ENCODE measurements around the gene NOXA1.
A peak's percentile ranks its signal among the peaks of the same experiment; 100 is the strongest.

The NOXA1 gene

GRCh38 chr9:137387891-137388560, 35.2 kb upstream of the NOXA1 start:
- DNase-seq (ENCODE audit: low spot score) = no peak

- no peak for DNase-seq (ENCODE audit: low spot score)
These were observed 34.4 kb upstream of the NOXA1 start for GRCh38 chr9:137388589-137389427.

- no peak for DNase-seq (ENCODE audit: low spot score)
These were observed 33.8 kb upstream of the NOXA1 start for GRCh38 chr9:137389428-137389746.

- DNase-seq (ENCODE audit: low spot score) = peak; percentile 28
These were observed 32.4 kb upstream of the NOXA1 start for GRCh38 chr9:137390553-137391410.

- DNase-seq (ENCODE audit: low spot score) = no peak
These were observed 31.8 kb upstream of the NOXA1 start for GRCh38 chr9:137391411-137391754.

- no peak for DNase-seq (ENCODE audit: low spot score)
These were observed 30.8 kb upstream of the NOXA1 start for GRCh38 chr9:137392232-137393007.

- no peak for DNase-seq (ENCODE audit: low spot score)
These were observed 29.7 kb upstream of the NOXA1 start for GRCh38 chr9:137393176-137394150.

- no peak for DNase-seq (ENCODE audit: low spot score)
These were observed 28.1 kb upstream of the NOXA1 start for GRCh38 chr9:137394866-137395665.

- no peak for DNase-seq (ENCODE audit: low spot score)
These were observed 27.6 kb upstream of the NOXA1 start for GRCh38 chr9:137395666-137396010.

GRCh38 chr9:137396227-137396626, 27.0 kb upstream of the NOXA1 start:
- DNase-seq (ENCODE audit: low spot score) = no peak

GRCh38 chr9:137396634-137397367, 26.4 kb upstream of the NOXA1 start:
- no peak for DNase-seq (ENCODE audit: low spot score)

GRCh38 chr9:137397675-137398423, 25.3 kb upstream of the NOXA1 start:
- no peak for DNase-seq (ENCODE audit: low spot score)

- no peak for DNase-seq (ENCODE audit: low spot score)
These were observed 24.4 kb upstream of the NOXA1 start for GRCh38 chr9:137398561-137399468.

GRCh38 chr9:137402746-137403145, 20.4 kb upstream of the NOXA1 start:
- DNase-seq (ENCODE audit: low spot score) = no peak

- no peak for DNase-seq (ENCODE audit: low spot score)
These were observed 19.9 kb upstream of the NOXA1 start for GRCh38 chr9:137403269-137403668.

- no peak for DNase-seq (ENCODE audit: low spot score)
These were observed 18.1 kb upstream of the NOXA1 start for GRCh38 chr9:137404961-137405567.

- no peak for DNase-seq (ENCODE audit: low spot score)
These were observed 17.5 kb upstream of the NOXA1 start for GRCh38 chr9:137405677-137406081.

Measured in globus pallidus (tissue), 1 donor.